Measurements from ENCODE around the gene ASCC3.

ASCC3 gene

DNA sequence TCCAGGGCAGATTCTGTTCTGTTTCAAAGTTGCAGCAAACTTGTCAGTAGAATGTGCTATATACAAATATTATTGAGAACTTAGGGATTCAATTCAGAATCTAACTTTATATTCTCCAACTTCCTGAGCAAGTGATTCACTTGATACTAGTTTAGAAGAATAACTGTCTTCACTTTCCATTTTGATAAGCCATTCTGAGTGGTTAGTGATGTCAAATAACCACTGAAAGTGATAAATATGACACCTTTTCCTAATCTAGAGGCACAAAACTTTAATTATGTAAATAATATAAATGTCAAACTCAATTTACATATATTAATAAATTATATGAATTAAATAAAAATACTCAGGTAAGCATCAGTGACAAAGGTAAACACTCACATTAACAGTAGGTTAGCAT lies 395.9 kb downstream of the ASCC3 start:
- no peaks in the 10 kb centered on the region for H3F3A ChIP-seq (ENCODE audit: low read depth)
- no peak overlapping the region for H3K4me3 ChIP-seq (ENCODE audit: low read length, poor library complexity, severe bottlenecking)
- no peaks in the 10 kb centered on the region for H3K36me3 ChIP-seq (ENCODE audit: insufficient read depth, low read length)
- no peak overlapping the region for H3K9ac ChIP-seq (ENCODE audit: low read depth, low read length, poor library complexity, severe bottlenecking)
- H3K79me2 ChIP-seq (ENCODE audit: insufficient read depth, low read length), result no peaks in the 10 kb centered on the region
- no peaks in the 10 kb centered on the region for H3K9me2 ChIP-seq (replicated peaks; ENCODE audit: low read depth, low read length)
- H3K9me3 ChIP-seq (ENCODE audit: insufficient read depth, low read depth, low read length), result no peaks in the 10 kb centered on the region
- no peaks in the 10 kb centered on the region for H3K4me1 ChIP-seq (ENCODE audit: insufficient read depth, low read length, poor library complexity, severe bottlenecking)
- H2AFZ ChIP-seq (ENCODE audit: low read length), result no peak overlapping the region
- no peak overlapping the region for H3K4me2 ChIP-seq (ENCODE audit: low read depth, low read length, poor library complexity, severe bottlenecking)
- no peak for TF ChIP-seq EZH2phosphoT487 (IDR thresholded peaks at IDR 0.05; ENCODE audit: borderline replicate concordance)
- no peaks in the 10 kb centered on the region for H3K27me3 ChIP-seq (ENCODE audit: insufficient read depth, low read length, poor library complexity, severe bottlenecking)
- no peaks in the 10 kb centered on the region for H4K20me1 ChIP-seq (ENCODE audit: insufficient read depth, low read length, poor library complexity, severe bottlenecking)

DNA sequence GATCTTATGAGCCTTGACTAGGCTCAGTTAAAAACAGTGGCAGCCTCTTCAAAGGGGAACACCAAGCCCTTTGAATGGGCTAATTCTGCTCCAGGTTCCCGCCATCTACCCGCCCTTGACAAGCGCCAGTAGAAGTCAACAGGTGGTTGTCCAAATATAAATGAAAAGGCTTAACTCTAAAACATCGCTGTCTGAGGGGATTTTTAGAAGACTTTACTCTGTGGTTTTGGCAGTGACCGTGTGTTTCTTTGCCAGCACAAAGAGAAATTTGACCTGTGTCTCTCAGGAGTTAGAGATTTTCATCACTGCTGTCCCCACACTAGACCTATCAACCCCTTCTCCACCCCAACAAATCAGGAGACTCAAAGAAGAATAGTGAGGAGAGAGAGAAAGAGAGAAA lies 396.7 kb downstream of the ASCC3 start:
- no peaks in the 10 kb centered on the region for H3K9me3 ChIP-seq (ENCODE audit: insufficient read depth, low read depth, low read length)
- no peaks in the 10 kb centered on the region for H3K9me2 ChIP-seq (replicated peaks; ENCODE audit: low read depth, low read length)
- H3K79me2 ChIP-seq (ENCODE audit: insufficient read depth, low read length), result no peaks in the 10 kb centered on the region
- H3K4me2 ChIP-seq (ENCODE audit: low read depth, low read length, poor library complexity, severe bottlenecking), result no peak overlapping the region
- no peaks in the 10 kb centered on the region for H4K20me1 ChIP-seq (ENCODE audit: insufficient read depth, low read length, poor library complexity, severe bottlenecking)
- no peaks in the 10 kb centered on the region for H3K27me3 ChIP-seq (ENCODE audit: insufficient read depth, low read length, poor library complexity, severe bottlenecking)
- H3K4me3 ChIP-seq (ENCODE audit: low read length, poor library complexity, severe bottlenecking), result no peak overlapping the region
- H2AFZ ChIP-seq (ENCODE audit: low read length), result no peak overlapping the region
- TF ChIP-seq, protein P1, sequence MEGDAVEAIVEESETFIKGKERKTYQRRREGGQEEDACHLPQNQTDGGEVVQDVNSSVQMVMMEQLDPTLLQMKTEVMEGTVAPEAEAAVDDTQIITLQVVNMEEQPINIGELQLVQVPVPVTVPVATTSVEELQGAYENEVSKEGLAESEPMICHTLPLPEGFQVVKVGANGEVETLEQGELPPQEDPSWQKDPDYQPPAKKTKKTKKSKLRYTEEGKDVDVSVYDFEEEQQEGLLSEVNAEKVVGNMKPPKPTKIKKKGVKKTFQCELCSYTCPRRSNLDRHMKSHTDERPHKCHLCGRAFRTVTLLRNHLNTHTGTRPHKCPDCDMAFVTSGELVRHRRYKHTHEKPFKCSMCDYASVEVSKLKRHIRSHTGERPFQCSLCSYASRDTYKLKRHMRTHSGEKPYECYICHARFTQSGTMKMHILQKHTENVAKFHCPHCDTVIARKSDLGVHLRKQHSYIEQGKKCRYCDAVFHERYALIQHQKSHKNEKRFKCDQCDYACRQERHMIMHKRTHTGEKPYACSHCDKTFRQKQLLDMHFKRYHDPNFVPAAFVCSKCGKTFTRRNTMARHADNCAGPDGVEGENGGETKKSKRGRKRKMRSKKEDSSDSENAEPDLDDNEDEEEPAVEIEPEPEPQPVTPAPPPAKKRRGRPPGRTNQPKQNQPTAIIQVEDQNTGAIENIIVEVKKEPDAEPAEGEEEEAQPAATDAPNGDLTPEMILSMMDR (conservative IDR thresholded peaks at IDR 0.05; ENCODE audit: low read length), result no peak
- no peak for TF ChIP-seq EZH2phosphoT487 (IDR thresholded peaks at IDR 0.05; ENCODE audit: borderline replicate concordance)
- H3K36me3 ChIP-seq (ENCODE audit: insufficient read depth, low read length), result no peaks in the 10 kb centered on the region
- H3K4me1 ChIP-seq (ENCODE audit: insufficient read depth, low read length, poor library complexity, severe bottlenecking), result no peaks in the 10 kb centered on the region
- H3K9ac ChIP-seq (ENCODE audit: low read depth, low read length, poor library complexity, severe bottlenecking), result no peak overlapping the region
- H3F3A ChIP-seq (ENCODE audit: low read depth), result no peaks in the 10 kb centered on the region

DNA sequence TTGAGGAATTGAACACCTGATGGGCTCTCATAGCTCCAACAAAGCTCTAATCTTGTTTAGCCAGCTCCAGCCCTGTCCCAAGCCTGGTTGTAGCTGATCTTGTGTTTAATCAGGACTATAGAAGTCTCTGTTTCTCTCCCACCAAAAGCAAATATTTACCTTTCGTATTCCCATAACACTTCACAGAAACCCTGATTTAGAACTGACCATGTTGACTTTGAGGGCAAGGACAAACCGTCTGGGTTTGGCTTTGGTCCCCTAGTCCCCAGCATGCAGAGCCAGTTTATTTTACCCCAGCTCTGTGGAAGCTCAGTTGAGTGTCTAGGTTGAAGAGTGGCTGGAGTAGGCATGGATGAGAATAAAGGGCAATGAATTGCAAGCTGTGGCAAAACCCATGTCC lies 398.4 kb downstream of the ASCC3 start:
- H4K20me1 ChIP-seq (ENCODE audit: insufficient read depth, low read length, poor library complexity, severe bottlenecking), result no peaks in the 10 kb centered on the region
- no peak overlapping the region for H3K4me3 ChIP-seq (ENCODE audit: low read length, poor library complexity, severe bottlenecking)
- no peaks in the 10 kb centered on the region for H3K9me2 ChIP-seq (replicated peaks; ENCODE audit: low read depth, low read length)
- H3K79me2 ChIP-seq (ENCODE audit: insufficient read depth, low read length), result no peaks in the 10 kb centered on the region
- H3F3A ChIP-seq (ENCODE audit: low read depth), result no peaks in the 10 kb centered on the region
- no peaks in the 10 kb centered on the region for H3K9me3 ChIP-seq (ENCODE audit: insufficient read depth, low read depth, low read length)
- no peak overlapping the region for H3K4me2 ChIP-seq (ENCODE audit: low read depth, low read length, poor library complexity, severe bottlenecking)
- H3K9ac ChIP-seq (ENCODE audit: low read depth, low read length, poor library complexity, severe bottlenecking), result no peak overlapping the region
- H2AFZ ChIP-seq (ENCODE audit: low read length), result no peak overlapping the region
- TF ChIP-seq EZH2phosphoT487 (IDR thresholded peaks at IDR 0.05; ENCODE audit: borderline replicate concordance), result no peak
- TF ChIP-seq, protein P1 (conservative IDR thresholded peaks at IDR 0.05; ENCODE audit: low read length), result no peak
- no peaks in the 10 kb centered on the region for H3K36me3 ChIP-seq (ENCODE audit: insufficient read depth, low read length)
- no peaks in the 10 kb centered on the region for H3K4me1 ChIP-seq (ENCODE audit: insufficient read depth, low read length, poor library complexity, severe bottlenecking)
- H3K27me3 ChIP-seq (ENCODE audit: insufficient read depth, low read length, poor library complexity, severe bottlenecking), result no peaks in the 10 kb centered on the region

Measured in Loucy (cell line).